GM12878 (cell line): ENCODE results near the gene KBTBD13. TPM values are rescaled to one million over a fixed set of nuclear protein-coding genes. Genes with fewer than 3 reads are reported as not detected.

Source experiments
- BHLHE40 ChIP-seq, 2 experiments: fragments of 450-650 bp in 1 of 2; IDR thresholded peaks; 2 replicates each; pipeline ENCODE4 v1.6.1; 2011 to 2017; ENCODE audit warnings: low read depth in 2 of 2, borderline replicate concordance in 1 of 2, improper control_type of control experiment in 1 of 2, low read length in 1 of 2, mild to moderate bottlenecking in 1 of 2
- CHD2 ChIP-seq: IDR thresholded peaks from 2 replicates; pipeline ENCODE4 v1.6.1; 2011; ENCODE audit warnings: low read depth, low read length, improper control_type of control experiment, borderline replicate concordance
- CREM ChIP-seq: IDR thresholded peaks from 2 replicates; pipeline ENCODE4 v1.6.1; 2014; ENCODE audit warnings: antibody characterized with exemption, low read depth
- FOS ChIP-seq: IDR thresholded peaks from 3 replicates; pipeline ENCODE4 v1.6.1; 2011; ENCODE audit warnings: borderline replicate concordance; ENCODE audit not compliant: insufficient read length; ENCODE audit errors: extremely low read depth
- GATAD2B ChIP-seq: fragments of 450-650 bp; conservative IDR thresholded peaks from 2 replicates; pipeline ENCODE4 v1.6.1; 2017; ENCODE audit warnings: low read depth, mild to moderate bottlenecking, moderate library complexity
- IKZF1 ChIP-seq: fragments of 450-650 bp; conservative IDR thresholded peaks from 2 replicates; pipeline ENCODE4 v1.6.1; 2017; ENCODE audit warnings: antibody characterized with exemption, mild to moderate bottlenecking
- IKZF2 ChIP-seq, 2 experiments: fragments of 450-650 bp; IDR thresholded peaks; 2 replicates each; pipeline ENCODE4 v1.6.1; 2017; ENCODE audit warnings: mild to moderate bottlenecking in 2 of 2, moderate library complexity in 2 of 2
- KDM1A ChIP-seq: fragments of 200-600 bp; sonication (generic); IDR thresholded peaks from 2 replicates; pipeline ENCODE4 v1.6.1; 2016; ENCODE audit warnings: borderline replicate concordance
- MXI1 ChIP-seq: fragments of 150-350 bp; IDR thresholded peaks from 2 replicates; pipeline ENCODE4 v1.6.1; 2011; ENCODE audit warnings: low read depth, mild to moderate bottlenecking, inconsistent platforms, low read length, improper control_type of control experiment
- NFYA ChIP-seq: IDR thresholded peaks from 2 replicates; pipeline ENCODE4 v1.6.1; 2011; ENCODE audit warnings: low read depth, mild to moderate bottlenecking, low read length, improper control_type of control experiment, borderline replicate concordance
- PAX5 ChIP-seq: IDR thresholded peaks from 2 replicates; pipeline ENCODE4 v1.6.1; 2011; ENCODE audit warnings: low read depth, low read length, borderline replicate concordance
- RB1 ChIP-seq: fragments of 450-650 bp; formaldehyde crosslinking; IDR thresholded peaks from 2 replicates; pipeline ENCODE4 v1.6.1; 2017; ENCODE audit warnings: mild to moderate bottlenecking, borderline replicate concordance
- RCOR1 ChIP-seq: conservative IDR thresholded peaks from 2 replicates; pipeline ENCODE4 v1.6.1; 2012; ENCODE audit warnings: low read depth, low read length, improper control_type of control experiment
- RFX5 ChIP-seq: IDR thresholded peaks from 2 replicates; pipeline ENCODE4 v1.6.1; 2011; ENCODE audit warnings: low read depth, low read length, improper control_type of control experiment
- ZNF207 ChIP-seq: fragments of 450-650 bp; IDR thresholded peaks from 2 replicates; pipeline ENCODE4 v1.6.1; 2014; ENCODE audit warnings: antibody characterized with exemption, mild to moderate bottlenecking, borderline replicate concordance
- ZSCAN29 ChIP-seq: fragments of 450-650 bp; IDR thresholded peaks from 2 replicates; pipeline ENCODE4 v1.6.1; 2017; ENCODE audit warnings: mild to moderate bottlenecking, moderate library complexity
- polyA plus RNA-seq, 11 experiments: library from polyadenylated mRNA; depleted of rRNA in 4 of 11; unstranded in 6 of 11; stranded (reverse) in 5 of 11; fragments of >200 nt; fragmentation: Nextera tagmentation in 4 of 11; fragmentation: Illumina TruSeq in 1 of 11; extraction: Ambion mirVana in 4 of 11; extraction: Trizol in 1 of 11; gene quantifications; 1 replicate in 1 of 11; 2 replicates in 10 of 11; pipeline versions ENCODE4 v1.2.1 to v1.2.3, GENCODE V29; 2011 to 2016; ENCODE audit warnings: inconsistent platforms in 2 of 11, missing spikeins in 2 of 11, low read depth in 1 of 11
- total RNA-seq, 4 experiments: library from RNA; depleted of rRNA in 3 of 4; stranded (reverse); fragments of >200 nt in 3 of 4; fragmentation: Illumina TruSeq in 1 of 4; extraction: Trizol in 1 of 4; gene quantifications; 2 replicates each; pipeline versions ENCODE4 v1.2.1 to v1.2.3, GENCODE V29; 2013 to 2021
- TF ChIP-seq, protein P1 (sequence below): IDR thresholded peaks from 2 replicates; pipeline ENCODE4 v1.6.1; 2012; ENCODE audit warnings: improper control_type of control experiment, low read depth, low read length; ENCODE audit not compliant: insufficient replicate concordance
- TF ChIP-seq, protein P2 (sequence below): IDR thresholded peaks from 2 replicates; pipeline ENCODE4 v1.6.1; 2011; ENCODE audit warnings: low read depth, mild to moderate bottlenecking, low read length, moderate library complexity, borderline replicate concordance; ENCODE audit errors: extremely low read depth
- TF ChIP-seq, protein P3 (sequence below): fragments of 450-650 bp; IDR thresholded peaks from 2 replicates; pipeline ENCODE4 v1.6.1; 2017; ENCODE audit warnings: mild to moderate bottlenecking
- TF ChIP-seq, protein P4 (sequence below): IDR thresholded peaks from 2 replicates; pipeline ENCODE4 v1.6.1; 2012; ENCODE audit warnings: low read depth, low read length, improper control_type of control experiment
- TF ChIP-seq, protein P5 (sequence below): fragments of 450-650 bp; IDR thresholded peaks from 2 replicates; pipeline ENCODE4 v1.6.1; 2016; ENCODE audit warnings: mild to moderate bottlenecking

The KBTBD13 gene
- total and polyA plus RNA-seq, 10 of the 15 experiments (the other 5 are each of a cell fraction or from before 2014, with no cell fraction given): 0.06 TPM; not detected in 9

DNA sequence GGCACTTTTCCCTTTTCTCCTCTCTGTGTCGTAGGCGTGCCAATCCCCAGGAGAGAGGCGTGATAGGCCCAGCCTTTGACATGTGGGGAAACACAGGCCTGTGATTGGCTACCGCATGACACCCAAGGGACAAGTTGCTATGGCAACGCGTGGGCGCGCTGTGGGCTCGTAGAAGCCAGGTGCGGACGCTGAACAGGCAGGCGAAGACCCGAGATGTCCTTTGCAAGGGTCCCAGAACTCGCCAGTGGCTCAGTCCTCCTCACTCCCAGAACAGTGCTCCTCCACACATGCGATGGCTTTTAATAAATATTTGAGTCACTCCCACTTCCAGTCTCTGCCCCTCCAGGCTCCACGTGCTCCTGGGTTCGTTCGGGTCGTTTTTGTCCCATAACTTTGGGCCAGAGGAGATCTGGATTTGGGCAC, 27.1 kb upstream of the KBTBD13 start (continued):
- TF ChIP-seq, protein P1, sequence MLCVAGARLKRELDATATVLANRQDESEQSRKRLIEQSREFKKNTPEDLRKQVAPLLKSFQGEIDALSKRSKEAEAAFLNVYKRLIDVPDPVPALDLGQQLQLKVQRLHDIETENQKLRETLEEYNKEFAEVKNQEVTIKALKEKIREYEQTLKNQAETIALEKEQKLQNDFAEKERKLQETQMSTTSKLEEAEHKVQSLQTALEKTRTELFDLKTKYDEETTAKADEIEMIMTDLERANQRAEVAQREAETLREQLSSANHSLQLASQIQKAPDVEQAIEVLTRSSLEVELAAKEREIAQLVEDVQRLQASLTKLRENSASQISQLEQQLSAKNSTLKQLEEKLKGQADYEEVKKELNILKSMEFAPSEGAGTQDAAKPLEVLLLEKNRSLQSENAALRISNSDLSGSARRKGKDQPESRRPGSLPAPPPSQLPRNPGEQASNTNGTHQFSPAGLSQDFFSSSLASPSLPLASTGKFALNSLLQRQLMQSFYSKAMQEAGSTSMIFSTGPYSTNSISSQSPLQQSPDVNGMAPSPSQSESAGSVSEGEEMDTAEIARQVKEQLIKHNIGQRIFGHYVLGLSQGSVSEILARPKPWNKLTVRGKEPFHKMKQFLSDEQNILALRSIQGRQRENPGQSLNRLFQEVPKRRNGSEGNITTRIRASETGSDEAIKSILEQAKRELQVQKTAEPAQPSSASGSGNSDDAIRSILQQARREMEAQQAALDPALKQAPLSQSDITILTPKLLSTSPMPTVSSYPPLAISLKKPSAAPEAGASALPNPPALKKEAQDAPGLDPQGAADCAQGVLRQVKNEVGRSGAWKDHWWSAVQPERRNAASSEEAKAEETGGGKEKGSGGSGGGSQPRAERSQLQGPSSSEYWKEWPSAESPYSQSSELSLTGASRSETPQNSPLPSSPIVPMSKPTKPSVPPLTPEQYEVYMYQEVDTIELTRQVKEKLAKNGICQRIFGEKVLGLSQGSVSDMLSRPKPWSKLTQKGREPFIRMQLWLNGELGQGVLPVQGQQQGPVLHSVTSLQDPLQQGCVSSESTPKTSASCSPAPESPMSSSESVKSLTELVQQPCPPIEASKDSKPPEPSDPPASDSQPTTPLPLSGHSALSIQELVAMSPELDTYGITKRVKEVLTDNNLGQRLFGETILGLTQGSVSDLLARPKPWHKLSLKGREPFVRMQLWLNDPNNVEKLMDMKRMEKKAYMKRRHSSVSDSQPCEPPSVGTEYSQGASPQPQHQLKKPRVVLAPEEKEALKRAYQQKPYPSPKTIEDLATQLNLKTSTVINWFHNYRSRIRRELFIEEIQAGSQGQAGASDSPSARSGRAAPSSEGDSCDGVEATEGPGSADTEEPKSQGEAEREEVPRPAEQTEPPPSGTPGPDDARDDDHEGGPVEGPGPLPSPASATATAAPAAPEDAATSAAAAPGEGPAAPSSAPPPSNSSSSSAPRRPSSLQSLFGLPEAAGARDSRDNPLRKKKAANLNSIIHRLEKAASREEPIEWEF: no peak
- TF ChIP-seq NFYA: peak; percentile 64
- TF ChIP-seq FOS: peak; percentile 71
- TF ChIP-seq BHLHE40 (IDR thresholded peaks at IDR 0.05; ENCODE audit: borderline replicate concordance in 1 of 2, low read depth in 2 of 2, low read length in 1 of 2): peak; percentile 68 to 83
- peak; percentile 51; the same call in 1 of the 2 replicates for TF ChIP-seq GATAD2B
- TF ChIP-seq CHD2: peak; percentile 78; the same call in 1 of the 2 replicates
- peak; percentile 81; the same call in 1 of the 2 replicates for TF ChIP-seq RB1
- TF ChIP-seq RCOR1: no peak
- TF ChIP-seq, protein P2, sequence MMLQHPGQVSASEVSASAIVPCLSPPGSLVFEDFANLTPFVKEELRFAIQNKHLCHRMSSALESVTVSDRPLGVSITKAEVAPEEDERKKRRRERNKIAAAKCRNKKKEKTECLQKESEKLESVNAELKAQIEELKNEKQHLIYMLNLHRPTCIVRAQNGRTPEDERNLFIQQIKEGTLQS: peak; percentile 62; the same call in 1 of the 2 replicates
- TF ChIP-seq IKZF2 (IDR thresholded peaks at IDR 0.05): peak in 1 of 2 experiments; percentile 64; a peak in 1 of 4 replicates
- peak; percentile 94 for TF ChIP-seq MXI1
- no peak for TF ChIP-seq ZSCAN29
- TF ChIP-seq, protein P3, sequence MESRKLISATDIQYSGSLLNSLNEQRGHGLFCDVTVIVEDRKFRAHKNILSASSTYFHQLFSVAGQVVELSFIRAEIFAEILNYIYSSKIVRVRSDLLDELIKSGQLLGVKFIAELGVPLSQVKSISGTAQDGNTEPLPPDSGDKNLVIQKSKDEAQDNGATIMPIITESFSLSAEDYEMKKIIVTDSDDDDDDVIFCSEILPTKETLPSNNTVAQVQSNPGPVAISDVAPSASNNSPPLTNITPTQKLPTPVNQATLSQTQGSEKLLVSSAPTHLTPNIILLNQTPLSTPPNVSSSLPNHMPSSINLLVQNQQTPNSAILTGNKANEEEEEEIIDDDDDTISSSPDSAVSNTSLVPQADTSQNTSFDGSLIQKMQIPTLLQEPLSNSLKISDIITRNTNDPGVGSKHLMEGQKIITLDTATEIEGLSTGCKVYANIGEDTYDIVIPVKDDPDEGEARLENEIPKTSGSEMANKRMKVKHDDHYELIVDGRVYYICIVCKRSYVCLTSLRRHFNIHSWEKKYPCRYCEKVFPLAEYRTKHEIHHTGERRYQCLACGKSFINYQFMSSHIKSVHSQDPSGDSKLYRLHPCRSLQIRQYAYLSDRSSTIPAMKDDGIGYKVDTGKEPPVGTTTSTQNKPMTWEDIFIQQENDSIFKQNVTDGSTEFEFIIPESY: no peak
- TF ChIP-seq ZNF207: peak; percentile 54; the same call in 1 of the 2 replicates
- TF ChIP-seq RFX5: peak; percentile 97
- TF ChIP-seq CREM: peak; percentile 24; the same call in 1 of the 2 replicates
- TF ChIP-seq, protein P4, sequence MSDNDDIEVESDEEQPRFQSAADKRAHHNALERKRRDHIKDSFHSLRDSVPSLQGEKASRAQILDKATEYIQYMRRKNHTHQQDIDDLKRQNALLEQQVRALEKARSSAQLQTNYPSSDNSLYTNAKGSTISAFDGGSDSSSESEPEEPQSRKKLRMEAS: peak; percentile 83
- no peak for TF ChIP-seq PAX5
- TF ChIP-seq, protein P5, sequence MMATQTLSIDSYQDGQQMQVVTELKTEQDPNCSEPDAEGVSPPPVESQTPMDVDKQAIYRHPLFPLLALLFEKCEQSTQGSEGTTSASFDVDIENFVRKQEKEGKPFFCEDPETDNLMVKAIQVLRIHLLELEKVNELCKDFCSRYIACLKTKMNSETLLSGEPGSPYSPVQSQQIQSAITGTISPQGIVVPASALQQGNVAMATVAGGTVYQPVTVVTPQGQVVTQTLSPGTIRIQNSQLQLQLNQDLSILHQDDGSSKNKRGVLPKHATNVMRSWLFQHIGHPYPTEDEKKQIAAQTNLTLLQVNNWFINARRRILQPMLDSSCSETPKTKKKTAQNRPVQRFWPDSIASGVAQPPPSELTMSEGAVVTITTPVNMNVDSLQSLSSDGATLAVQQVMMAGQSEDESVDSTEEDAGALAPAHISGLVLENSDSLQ: peak; percentile 88
- peak; percentile 59 for TF ChIP-seq IKZF1
- no peak for TF ChIP-seq KDM1A
